NOMO-1 treated with dmso at 0.1 percent for 144 hours (cell line): ENCODE results near the gene IQCN.

Source experiments
- DNase-seq: peaks from one replicate; lab custom pipeline; 2025; ENCODE audit not compliant: unreplicated experiment; lab: John Stamatoyannopoulos, UW

Gene IQCN

GRCh38 chr19:18287836-18288772 is 13.9 kb upstream of the IQCN start:
- DNase-seq = no peak

- DNase-seq = no peak
Measured at GRCh38 chr19:18286973-18287635, 12.9 kb upstream of the IQCN start.

DNA sequence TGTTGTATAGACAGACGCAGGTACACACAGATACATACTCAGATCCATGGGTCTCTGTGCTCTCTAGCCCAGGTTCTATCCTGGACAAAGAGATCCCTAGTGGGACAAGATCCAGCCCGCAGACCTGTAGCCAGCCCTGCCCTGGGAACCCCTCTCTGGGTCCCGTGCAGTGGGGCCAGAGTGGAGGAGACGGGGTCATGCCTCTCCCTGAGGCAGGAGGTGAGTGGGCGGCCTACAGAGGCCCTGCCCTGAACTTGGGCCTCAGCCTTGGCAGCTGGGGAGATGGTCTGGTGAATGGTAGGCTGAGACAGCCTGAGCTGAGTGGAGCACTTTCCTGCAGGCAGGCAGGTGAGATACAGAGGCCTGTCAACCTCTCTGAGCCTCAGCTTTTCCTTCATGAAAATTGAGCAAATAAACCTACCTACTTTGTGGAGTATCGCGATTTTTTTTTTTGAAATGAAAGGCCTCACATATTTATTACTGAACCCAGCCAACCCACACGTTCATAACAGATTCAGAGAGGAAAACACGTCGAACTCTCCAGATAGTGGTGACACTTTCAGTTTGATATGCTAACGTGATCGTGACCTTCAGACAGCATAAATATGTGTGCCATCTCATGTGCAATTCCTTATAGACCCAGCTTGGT is 10.6 kb upstream of the IQCN start:
- DNase-seq = no peak

- DNase-seq = no peak
Measured at GRCh38 chr19:18283338-18283737, 9.1 kb upstream of the IQCN start.

GRCh38 chr19:18282788-18283141 is 8.5 kb upstream of the IQCN start:
- no peak for DNase-seq

GRCh38 chr19:18282021-18282787 is 8.0 kb upstream of the IQCN start:
- DNase-seq = peak; percentile 63

DNA sequence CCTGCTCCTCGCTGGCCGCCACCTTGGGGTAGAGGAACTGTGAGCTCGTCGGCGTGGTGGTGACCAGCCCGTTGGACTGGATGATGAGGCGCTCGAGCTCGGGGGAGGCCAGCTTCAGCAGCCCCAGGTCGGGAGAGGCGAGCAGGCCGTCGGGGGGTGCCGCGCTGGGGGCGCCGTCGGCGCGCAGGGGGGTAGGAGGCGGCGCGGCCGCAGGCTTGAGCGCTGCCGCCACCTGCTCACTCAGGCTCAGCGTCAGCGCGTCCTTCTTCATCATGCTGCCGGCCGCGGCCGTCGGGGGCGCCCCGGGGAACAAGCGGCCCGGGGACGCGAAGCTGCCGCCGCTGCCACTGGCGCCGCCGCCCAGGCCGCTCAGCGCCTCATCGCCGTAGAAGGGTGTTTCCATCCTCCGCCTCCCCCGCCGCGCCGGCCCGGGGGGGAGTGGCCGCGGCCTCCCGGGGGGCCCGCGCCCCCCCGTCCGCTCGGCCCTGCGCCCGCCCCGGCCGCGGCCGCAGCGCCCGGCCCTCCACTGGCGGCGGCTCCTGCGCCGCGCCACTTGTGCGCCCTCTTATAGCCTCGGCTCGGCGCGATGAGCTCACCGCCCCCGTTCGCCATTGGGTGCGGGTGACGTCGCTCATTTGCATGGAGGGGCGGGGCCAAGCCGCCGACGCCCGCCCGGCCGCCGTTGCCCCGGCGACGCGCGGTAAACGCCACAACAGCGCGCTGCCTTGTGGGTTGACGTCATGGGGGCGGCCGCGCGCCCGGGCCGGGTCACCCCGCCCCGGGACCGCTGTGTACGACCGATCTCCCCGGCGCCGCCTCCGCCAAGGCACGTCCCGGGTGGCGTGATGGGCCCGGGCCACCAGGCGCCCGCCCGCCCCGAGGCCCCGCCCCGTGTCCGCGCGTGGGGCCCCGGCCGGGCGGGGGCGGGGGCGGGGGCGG is 7.1 kb upstream of the IQCN start, which contains the start of gene JUND:
Gene JUND (minus strand): TSS at position 541 of the 939 bp plus-strand sequence. CDS start 138 bp downstream, at position 403.
- peak; percentile 99 for DNase-seq

DNA sequence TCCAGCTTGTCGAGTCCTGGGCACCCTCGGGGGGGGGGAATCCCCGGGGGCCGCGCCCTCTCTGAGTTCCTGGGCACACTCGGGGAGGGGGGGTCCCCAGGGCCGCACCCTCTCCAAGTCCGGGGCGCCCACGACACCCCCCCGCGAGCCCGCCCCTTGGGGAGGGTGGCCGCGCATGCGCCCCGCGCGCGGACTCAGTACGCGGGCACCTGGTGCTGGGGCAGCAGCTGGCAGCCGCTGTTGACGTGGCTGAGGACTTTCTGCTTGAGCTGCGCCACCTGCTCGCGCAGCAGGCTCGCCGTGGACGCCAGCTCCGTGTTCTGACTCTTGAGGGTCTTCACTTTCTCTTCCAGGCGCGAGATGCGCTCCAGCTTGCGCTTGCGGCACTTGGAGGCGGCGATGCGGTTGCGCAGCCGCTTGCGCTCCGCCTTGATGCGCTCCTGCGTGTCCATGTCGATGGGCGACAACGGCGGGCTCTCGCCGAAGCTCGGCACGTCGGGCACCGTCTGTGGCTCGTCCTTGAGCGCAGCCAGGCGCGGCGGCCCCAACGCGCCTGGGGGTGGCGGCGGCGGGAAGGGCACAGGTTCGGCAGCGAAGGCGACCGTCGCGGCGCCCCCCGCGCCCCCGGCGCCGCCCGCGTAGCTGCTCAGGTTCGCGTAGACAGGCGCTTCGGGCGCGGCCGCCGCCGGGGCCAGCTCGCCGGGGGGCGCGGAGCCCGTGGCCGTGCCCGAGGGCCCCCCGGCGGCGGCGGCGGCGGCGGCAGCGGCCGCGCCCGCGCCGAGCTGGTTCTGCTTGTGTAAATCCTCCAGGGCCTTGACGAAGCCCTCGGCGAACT is 6.2 kb upstream of the IQCN start:
- peak; percentile 32 for DNase-seq

DNA sequence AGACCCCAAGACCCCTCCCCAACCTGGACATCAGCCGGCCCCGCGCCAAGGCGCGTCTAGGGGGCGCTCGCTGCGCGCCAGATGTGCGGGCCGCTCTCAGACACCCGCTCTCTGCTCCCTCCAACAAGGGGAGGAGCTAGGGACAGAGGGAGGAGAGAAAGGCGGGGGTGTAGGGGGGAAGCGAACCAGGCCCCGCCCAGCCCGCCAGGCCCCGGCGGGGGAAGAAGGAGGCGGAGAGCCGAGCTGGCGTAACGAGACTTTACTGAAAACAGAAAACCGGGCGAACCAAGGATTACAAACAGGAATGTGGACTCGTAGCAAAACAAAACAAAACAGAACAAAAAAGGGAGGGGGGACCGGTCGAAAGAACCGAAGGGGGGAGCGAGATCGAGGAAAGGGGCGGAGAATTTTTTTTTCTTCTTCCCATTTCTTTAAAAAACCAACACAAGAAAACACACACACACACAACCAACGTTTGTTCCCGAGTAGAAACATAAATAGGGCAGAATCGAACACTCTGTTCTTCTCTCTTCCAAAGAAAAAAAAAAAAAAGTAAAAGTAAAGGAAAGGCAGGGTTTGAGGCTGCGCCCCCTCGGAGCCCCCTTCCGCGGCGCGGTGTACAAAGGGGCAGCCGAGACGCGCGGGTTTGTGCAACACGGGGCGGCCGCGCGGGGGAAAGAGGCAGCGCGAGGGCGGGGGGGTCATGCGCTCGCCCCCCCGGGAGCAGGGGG is 5.4 kb upstream of the IQCN start:
- DNase-seq = peak; percentile 90

DNA sequence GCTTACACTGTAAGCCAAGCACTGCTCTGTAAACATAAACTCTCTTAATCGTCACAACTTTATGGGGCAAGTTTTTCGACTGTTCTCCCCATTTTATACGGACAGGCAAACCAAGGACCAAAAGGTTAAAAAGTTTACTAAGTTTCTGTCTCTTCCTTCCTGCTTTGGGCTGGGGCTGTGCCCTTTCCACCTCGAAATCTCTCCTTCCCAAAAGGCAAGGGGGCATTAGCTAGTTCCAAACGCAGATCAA is 4.9 kb upstream of the IQCN start:
- peak; percentile 65 for DNase-seq

DNA sequence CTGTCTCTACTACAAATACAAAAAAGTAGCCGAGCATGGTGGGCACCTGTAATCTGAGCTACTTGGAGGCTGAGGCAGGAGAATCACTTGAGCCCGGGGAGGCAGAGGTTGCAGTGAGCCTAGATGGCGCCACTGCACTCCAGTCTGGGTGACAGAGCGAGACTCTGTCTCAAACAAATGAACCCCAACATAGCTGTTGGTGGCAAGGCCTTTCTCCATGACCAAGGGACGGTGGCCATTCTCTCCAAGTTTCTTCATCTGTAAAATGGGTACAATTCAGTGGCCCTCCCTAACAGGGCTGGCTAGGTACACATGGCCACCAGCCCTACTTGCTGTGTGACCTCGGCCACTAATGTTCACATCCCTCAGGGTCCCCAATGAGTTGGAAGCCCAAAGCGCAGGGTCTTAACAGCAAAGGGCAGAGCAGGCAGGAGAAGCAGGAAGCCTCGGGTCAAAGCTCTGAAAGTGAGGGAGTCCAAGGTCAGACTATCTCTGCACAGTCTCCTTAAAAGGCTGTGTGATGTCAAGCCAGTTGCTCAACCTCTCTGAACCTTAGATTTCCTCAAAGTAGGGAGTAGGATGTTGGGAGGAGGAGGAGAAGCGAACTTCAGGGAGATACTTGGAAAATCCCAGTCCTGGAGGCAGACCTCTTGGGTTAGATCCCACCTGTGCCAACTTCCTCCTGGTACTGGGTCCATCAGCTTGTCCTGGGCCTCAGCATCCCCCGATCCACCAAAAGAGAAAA is 4.4 kb upstream of the IQCN start:
- DNase-seq = no peak

GRCh38 chr19:18274781-18275356 is 617 bp upstream of the IQCN start:
- peak; percentile 56 for DNase-seq

DNA sequence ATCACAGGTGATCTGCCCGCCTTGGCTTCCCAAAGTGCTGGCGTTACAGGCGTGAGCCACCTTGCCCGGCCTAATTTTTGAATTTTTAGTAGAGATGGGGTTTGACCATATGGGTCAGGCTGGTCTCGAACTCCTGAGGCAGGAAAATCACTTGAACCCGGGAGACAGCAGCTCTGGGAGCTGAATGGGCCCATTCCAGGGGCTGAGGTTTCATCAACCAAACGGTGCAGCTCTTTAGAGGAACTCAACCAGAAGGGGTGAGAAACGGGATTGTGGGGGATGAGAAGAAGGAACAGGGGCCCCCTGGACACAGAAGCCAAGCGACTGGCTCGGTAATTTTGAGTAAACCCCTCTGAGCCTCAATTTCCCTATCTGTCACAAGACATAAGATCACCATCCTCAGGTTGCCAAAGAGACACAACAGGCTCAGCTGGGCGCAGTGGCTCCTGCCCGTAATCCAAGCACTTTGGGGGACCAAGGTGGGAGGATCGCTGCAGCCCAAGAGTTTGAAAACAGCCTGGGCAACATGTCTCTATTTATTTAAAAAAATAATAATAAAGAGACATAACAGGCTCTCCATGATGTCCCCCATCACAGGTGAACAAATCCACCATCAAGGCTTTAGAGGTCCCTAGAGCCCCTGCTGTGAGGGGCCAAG is 562 bp downstream of the IQCN start:
- DNase-seq = no peak

GRCh38 chr19:18271433-18271841 is 2.8 kb downstream of the IQCN start:
- no peak for DNase-seq

DNA sequence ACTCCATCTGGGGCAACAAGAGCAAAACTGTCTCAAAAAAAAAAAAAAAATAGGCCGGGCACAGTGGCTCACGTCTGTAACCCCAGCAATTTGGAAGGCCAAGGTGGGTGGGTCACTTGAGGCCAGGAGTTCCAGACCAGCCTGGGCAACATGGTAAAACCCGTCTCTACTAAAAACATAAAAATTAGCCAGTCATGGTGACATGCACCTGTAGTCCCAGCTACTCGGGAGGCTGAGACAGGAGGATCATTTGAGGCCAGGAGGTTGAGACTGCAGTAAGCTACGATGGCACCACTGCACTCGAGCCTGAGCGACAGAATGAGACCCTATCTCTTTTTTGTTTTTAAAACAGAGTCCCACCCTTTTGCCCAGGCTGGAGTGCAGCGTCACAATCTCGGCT is 3.9 kb downstream of the IQCN start:
- no peak for DNase-seq

DNA sequence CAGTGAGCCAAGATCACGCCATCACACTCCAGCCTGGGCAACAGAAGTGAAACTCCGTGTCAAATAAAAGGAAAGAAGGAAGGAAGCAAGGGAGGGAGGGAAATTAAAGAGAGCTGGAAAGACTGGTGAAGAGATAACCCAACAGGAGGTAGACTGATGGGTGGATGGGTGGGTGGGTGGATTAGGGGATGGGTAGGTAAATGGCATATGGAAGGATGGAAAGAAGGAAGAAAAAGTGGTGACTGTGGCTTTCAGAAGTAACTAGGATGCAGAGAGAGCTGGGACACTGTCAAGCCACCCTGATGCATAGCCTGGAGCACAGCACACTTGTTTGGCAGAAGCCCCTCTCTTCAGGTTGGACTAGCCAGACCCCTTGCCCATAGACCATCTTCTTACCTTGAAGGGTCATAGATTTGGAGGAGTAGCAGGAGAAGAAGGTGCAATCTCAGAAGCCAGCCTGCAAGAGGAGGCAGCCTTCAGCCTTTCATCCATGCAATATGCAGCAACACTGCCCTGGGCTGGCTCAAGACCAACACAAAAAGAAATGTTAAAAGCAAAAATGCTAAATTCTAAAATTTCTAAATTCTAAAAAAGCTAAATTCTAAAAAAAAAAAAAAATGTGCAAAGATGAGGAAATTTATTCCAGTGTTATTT is 5.1 kb downstream of the IQCN start:
- no peak for DNase-seq
